WTC11 (cell line): Measurements from ENCODE around the gene HP1BP3.

Source experiments
- CREB1 ChIP-seq: sonication (generic); formaldehyde crosslinking; IDR thresholded peaks from 2 replicates; pipeline ENCODE4 v1.8.0; 2023; ENCODE audit warnings: mild to moderate bottlenecking, missing genetic modification reagents
- MYBL2 ChIP-seq: sonication (generic); formaldehyde crosslinking; IDR thresholded peaks from 2 replicates; pipeline ENCODE4 v1.8.1; 2023; ENCODE audit warnings: mild to moderate bottlenecking, moderate library complexity, missing genetic modification reagents
- NFYB ChIP-seq: sonication (generic); formaldehyde crosslinking; conservative IDR thresholded peaks from 2 replicates; pipeline ENCODE4 v1.8.0; 2022; ENCODE audit warnings: low read depth, missing genetic modification reagents
- TF ChIP-seq, protein P1 (sequence below): sonication (generic); formaldehyde crosslinking; IDR thresholded peaks from 2 replicates; pipeline ENCODE4 v1.8.1; 2022; ENCODE audit warnings: missing genetic modification reagents, borderline replicate concordance
- TF ChIP-seq, protein P2 (sequence below): sonication (generic); formaldehyde crosslinking; IDR thresholded peaks from 2 replicates; pipeline ENCODE4 v1.8.0; 2022; ENCODE audit warnings: mild to moderate bottlenecking, missing genetic modification reagents
- TF ChIP-seq, protein P3 (sequence below): fragments of 200-600 bp; IDR thresholded peaks from 2 replicates; pipeline ENCODE4 v1.8.0; 2022; ENCODE audit warnings: antibody characterized with exemption
- TF ChIP-seq, protein P4 (sequence below): sonication (generic); formaldehyde crosslinking; IDR thresholded peaks from 2 replicates; pipeline ENCODE4 v1.8.1; 2023; ENCODE audit warnings: mild to moderate bottlenecking, missing genetic modification reagents, borderline replicate concordance
- TF ChIP-seq, protein P5 (sequence below): sonication (generic); formaldehyde crosslinking; conservative IDR thresholded peaks from 2 replicates; pipeline ENCODE4 v1.8.1; 2023; ENCODE audit warnings: mild to moderate bottlenecking, low read depth, missing genetic modification reagents, moderate library complexity
- TF ChIP-seq, protein P6 (sequence below): sonication (generic); formaldehyde crosslinking; IDR thresholded peaks from 2 replicates; pipeline ENCODE4 v1.8.0; 2022; ENCODE audit warnings: mild to moderate bottlenecking, missing genetic modification reagents

DNA sequence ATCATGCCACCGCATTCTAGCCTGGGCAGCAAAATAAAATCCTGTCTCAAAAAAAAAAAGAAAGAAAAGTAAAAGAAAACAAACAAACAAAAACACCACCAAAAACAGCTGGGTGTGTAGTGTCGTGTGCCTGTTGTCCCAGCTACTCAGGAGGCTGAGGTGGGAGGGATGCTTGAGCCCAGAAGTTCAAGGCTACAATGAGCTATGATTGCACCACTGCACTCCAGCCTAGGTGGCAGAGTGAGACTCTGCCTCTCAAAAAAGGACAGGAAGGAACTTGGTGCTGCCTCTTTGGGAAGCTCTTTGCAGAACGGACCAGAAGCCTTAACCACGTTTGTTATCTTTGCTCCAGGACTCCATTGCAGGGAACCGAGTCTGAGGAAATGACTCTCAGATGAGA is 80.3 kb downstream of the HP1BP3 start:
- TF ChIP-seq, protein P1, sequence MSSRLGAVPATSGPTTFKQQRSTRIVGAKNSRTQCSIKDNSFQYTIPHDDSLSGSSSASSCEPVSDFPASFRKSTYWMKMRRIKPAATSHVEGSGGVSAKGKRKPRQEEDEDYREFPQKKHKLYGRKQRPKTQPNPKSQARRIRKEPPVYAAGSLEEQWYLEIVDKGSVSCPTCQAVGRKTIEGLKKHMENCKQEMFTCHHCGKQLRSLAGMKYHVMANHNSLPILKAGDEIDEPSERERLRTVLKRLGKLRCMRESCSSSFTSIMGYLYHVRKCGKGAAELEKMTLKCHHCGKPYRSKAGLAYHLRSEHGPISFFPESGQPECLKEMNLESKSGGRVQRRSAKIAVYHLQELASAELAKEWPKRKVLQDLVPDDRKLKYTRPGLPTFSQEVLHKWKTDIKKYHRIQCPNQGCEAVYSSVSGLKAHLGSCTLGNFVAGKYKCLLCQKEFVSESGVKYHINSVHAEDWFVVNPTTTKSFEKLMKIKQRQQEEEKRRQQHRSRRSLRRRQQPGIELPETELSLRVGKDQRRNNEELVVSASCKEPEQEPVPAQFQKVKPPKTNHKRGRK (CRISPR knock-in tag): no peak
- TF ChIP-seq, protein P2, sequence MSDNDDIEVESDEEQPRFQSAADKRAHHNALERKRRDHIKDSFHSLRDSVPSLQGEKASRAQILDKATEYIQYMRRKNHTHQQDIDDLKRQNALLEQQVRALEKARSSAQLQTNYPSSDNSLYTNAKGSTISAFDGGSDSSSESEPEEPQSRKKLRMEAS: no peak
- TF ChIP-seq, protein P3, sequence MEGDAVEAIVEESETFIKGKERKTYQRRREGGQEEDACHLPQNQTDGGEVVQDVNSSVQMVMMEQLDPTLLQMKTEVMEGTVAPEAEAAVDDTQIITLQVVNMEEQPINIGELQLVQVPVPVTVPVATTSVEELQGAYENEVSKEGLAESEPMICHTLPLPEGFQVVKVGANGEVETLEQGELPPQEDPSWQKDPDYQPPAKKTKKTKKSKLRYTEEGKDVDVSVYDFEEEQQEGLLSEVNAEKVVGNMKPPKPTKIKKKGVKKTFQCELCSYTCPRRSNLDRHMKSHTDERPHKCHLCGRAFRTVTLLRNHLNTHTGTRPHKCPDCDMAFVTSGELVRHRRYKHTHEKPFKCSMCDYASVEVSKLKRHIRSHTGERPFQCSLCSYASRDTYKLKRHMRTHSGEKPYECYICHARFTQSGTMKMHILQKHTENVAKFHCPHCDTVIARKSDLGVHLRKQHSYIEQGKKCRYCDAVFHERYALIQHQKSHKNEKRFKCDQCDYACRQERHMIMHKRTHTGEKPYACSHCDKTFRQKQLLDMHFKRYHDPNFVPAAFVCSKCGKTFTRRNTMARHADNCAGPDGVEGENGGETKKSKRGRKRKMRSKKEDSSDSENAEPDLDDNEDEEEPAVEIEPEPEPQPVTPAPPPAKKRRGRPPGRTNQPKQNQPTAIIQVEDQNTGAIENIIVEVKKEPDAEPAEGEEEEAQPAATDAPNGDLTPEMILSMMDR: no peak
- TF ChIP-seq MYBL2 (CRISPR knock-in tag) (no peak), NFYB (CRISPR knock-in tag) (no peak), CREB1 (CRISPR knock-in tag) (no peak)
- TF ChIP-seq, protein P4, sequence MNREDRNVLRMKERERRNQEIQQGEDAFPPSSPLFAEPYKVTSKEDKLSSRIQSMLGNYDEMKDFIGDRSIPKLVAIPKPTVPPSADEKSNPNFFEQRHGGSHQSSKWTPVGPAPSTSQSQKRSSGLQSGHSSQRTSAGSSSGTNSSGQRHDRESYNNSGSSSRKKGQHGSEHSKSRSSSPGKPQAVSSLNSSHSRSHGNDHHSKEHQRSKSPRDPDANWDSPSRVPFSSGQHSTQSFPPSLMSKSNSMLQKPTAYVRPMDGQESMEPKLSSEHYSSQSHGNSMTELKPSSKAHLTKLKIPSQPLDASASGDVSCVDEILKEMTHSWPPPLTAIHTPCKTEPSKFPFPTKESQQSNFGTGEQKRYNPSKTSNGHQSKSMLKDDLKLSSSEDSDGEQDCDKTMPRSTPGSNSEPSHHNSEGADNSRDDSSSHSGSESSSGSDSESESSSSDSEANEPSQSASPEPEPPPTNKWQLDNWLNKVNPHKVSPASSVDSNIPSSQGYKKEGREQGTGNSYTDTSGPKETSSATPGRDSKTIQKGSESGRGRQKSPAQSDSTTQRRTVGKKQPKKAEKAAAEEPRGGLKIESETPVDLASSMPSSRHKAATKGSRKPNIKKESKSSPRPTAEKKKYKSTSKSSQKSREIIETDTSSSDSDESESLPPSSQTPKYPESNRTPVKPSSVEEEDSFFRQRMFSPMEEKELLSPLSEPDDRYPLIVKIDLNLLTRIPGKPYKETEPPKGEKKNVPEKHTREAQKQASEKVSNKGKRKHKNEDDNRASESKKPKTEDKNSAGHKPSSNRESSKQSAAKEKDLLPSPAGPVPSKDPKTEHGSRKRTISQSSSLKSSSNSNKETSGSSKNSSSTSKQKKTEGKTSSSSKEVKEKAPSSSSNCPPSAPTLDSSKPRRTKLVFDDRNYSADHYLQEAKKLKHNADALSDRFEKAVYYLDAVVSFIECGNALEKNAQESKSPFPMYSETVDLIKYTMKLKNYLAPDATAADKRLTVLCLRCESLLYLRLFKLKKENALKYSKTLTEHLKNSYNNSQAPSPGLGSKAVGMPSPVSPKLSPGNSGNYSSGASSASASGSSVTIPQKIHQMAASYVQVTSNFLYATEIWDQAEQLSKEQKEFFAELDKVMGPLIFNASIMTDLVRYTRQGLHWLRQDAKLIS: no peak
- TF ChIP-seq, protein P5, sequence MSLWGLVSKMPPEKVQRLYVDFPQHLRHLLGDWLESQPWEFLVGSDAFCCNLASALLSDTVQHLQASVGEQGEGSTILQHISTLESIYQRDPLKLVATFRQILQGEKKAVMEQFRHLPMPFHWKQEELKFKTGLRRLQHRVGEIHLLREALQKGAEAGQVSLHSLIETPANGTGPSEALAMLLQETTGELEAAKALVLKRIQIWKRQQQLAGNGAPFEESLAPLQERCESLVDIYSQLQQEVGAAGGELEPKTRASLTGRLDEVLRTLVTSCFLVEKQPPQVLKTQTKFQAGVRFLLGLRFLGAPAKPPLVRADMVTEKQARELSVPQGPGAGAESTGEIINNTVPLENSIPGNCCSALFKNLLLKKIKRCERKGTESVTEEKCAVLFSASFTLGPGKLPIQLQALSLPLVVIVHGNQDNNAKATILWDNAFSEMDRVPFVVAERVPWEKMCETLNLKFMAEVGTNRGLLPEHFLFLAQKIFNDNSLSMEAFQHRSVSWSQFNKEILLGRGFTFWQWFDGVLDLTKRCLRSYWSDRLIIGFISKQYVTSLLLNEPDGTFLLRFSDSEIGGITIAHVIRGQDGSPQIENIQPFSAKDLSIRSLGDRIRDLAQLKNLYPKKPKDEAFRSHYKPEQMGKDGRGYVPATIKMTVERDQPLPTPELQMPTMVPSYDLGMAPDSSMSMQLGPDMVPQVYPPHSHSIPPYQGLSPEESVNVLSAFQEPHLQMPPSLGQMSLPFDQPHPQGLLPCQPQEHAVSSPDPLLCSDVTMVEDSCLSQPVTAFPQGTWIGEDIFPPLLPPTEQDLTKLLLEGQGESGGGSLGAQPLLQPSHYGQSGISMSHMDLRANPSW (CRISPR knock-in tag): no peak
- TF ChIP-seq, protein P6, sequence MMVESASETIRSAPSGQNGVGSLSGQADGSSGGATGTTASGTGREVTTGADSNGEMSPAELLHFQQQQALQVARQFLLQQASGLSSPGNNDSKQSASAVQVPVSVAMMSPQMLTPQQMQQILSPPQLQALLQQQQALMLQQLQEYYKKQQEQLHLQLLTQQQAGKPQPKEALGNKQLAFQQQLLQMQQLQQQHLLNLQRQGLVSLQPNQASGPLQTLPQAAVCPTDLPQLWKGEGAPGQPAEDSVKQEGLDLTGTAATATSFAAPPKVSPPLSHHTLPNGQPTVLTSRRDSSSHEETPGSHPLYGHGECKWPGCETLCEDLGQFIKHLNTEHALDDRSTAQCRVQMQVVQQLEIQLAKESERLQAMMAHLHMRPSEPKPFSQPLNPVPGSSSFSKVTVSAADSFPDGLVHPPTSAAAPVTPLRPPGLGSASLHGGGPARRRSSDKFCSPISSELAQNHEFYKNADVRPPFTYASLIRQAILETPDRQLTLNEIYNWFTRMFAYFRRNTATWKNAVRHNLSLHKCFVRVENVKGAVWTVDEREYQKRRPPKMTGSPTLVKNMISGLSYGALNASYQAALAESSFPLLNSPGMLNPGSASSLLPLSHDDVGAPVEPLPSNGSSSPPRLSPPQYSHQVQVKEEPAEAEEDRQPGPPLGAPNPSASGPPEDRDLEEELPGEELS (CRISPR knock-in tag): no peak
